NCI-H2171 (cell line): ENCODE data around the gene PCBD1.

ENCODE experiments used
- DNase-seq: peaks from one replicate; lab custom pipeline; 2025; lab: John Stamatoyannopoulos, UW

The PCBD1 gene

GRCh38 chr10:70917635-70918034 lies 29.3 kb upstream of the PCBD1 start:
- no peak for DNase-seq

GRCh38 chr10:70917226-70917625 lies 28.9 kb upstream of the PCBD1 start:
- no peak for DNase-seq

DNA sequence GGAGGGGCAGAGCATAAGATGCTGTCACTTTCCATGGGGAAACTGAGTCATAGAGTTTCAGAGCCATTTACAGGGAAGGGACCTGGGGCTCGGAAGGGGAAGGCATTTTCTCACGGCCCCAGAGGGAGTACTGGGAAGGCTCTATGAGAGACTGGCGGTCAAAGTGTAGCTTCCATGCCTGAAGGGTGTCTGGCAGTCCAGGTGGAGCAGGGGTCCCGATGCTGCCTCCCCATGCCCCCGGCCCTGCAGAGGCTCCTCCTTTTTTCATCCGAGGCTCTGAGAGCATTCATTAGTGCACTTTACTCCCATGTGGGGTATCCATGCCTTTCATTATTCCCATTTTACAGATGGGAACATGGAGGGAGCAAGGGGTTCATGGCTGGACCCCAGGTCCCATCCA lies 27.9 kb upstream of the PCBD1 start:
- no peak for DNase-seq

DNA sequence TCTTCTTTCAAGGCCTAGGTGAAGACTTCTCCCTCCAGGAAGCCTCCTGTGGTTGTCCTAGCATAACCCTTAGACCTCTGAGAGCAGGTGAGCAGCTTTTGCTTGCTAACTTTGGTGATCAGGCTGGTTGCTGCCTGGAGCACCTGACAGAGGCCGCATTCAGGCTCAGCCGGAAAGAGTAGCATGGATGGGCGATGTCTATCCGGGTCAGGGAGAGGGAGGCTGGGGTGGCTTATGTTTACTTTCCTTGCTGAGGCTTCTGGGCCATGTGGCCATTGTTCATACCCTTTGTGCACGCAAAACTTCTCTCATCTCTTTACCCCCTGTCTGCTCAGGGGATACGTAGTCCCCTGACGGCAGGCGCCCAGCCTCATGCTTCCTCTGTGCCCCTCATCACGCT lies 27.4 kb upstream of the PCBD1 start:
- no peak for DNase-seq

GRCh38 chr10:70915206-70915605 lies 26.8 kb upstream of the PCBD1 start:
- DNase-seq = no peak

GRCh38 chr10:70914316-70914864 lies 26.0 kb upstream of the PCBD1 start:
- no peak for DNase-seq

- no peak for DNase-seq
These were observed 25.5 kb upstream of the PCBD1 start for GRCh38 chr10:70913893-70914240.

GRCh38 chr10:70913191-70913892 lies 25.0 kb upstream of the PCBD1 start:
- DNase-seq = no peak

- DNase-seq = no peak
These were observed 24.2 kb upstream of the PCBD1 start for GRCh38 chr10:70912556-70912955.

- DNase-seq = no peak
These were observed 23.0 kb upstream of the PCBD1 start for GRCh38 chr10:70911386-70911785.

GRCh38 chr10:70910486-70911341 lies 22.3 kb upstream of the PCBD1 start:
- no peak for DNase-seq

DNA sequence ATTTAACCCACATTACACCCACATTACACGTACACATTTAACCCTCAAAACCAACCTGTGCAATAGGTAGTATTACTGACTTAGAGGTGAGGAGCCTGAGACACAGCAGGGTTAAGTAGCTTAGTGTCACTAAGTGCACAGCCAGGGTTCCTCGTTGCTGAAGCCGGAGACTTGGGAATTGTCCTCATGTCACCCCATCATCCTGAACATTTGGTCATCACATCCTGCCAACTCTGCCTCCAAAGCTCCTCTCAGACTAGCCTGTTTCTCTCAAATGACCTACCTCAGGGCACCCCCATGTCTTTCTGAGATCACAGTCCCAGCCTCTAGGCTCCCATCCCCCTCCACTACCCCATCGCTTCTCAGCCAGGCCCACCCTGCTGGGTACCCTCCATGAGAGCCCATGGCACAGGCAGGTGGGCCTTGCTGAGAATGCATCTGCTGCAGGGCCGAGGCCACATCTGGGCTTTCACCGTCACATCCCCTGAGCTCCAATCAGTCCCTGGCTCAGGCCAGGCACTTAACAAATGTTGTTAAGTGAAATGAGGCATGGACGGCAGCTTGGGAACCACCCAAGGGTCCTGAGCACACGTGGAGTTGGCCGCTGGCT lies 21.1 kb upstream of the PCBD1 start:
- no peak for DNase-seq

GRCh38 chr10:70908406-70909296 lies 20.3 kb upstream of the PCBD1 start:
- no peak for DNase-seq

DNA sequence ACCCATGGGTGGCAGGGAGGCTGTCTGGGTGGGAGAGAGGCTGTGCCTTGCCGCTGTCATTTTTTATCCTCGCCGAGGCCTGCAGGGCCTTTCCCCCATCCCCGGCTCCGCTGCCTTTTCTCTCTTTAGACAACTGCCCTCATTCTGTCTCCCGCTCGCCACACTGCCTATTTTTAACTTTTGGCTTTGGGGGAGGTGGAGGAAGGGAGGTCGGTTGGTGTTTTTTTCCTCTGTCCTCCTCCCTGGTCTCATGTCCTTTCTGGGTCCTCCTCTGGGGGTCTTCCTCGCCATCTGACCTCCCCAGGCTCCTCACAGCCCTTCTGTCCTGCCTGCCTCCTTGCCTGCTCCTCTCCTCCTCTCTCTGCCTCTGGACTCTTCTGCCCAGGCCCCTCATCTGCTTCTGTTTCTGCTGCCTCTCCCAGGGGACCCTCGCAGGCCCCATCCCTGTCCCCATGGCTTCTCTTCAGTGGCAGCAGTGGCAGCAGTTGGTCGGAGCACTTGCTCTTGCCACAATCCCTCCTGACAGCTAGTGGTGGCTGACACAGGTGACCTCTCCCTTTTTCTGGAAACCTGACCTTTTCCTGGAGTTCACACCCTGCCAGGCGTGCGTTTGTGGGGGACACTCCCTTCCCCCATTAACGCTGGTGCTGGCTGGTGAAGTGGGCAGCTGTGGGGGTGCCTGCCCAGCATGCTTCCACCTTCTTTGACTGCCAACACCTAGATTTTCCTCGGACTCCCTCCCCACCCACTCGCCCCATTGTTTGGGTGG lies 19.5 kb upstream of the PCBD1 start:
- DNase-seq = no peak

- DNase-seq = no peak
These were observed 18.7 kb upstream of the PCBD1 start for GRCh38 chr10:70906953-70907636.

DNA sequence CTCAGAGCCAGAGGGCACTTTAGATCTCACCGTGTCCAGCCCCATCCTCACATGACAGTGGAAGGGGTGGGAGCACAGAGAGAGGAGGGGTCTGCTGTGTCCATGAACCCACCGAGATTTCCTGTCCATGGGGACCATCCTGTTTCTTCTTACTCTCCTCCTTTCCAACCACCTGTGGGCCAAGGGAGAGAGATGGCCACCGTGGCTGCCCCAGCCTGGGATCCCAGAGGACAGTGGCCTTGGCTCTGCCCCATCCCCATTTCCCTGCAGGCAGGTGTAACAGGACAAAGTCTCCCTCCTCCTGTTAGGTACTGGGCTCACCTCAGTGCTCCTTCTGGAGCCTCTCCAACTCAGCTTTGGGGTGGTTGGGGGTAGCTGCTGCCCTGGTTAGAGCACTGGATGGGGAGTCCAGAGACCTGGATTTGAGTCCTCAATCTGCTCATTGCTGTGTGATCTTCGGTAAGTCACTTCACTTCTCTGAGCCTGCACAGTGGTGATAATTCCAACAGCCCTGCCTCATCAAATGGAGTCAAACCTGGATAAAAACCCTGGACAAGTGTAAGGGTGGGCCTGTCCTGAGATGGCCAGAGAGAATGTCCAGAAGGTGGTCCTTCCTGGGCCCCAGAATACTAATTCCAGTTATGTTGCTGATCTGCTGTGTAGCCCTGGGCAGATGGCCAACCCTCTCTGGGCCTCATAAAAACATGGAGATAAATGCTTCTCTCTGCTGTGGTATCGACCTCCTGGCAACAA lies 17.8 kb upstream of the PCBD1 start:
- DNase-seq = no peak

DNA sequence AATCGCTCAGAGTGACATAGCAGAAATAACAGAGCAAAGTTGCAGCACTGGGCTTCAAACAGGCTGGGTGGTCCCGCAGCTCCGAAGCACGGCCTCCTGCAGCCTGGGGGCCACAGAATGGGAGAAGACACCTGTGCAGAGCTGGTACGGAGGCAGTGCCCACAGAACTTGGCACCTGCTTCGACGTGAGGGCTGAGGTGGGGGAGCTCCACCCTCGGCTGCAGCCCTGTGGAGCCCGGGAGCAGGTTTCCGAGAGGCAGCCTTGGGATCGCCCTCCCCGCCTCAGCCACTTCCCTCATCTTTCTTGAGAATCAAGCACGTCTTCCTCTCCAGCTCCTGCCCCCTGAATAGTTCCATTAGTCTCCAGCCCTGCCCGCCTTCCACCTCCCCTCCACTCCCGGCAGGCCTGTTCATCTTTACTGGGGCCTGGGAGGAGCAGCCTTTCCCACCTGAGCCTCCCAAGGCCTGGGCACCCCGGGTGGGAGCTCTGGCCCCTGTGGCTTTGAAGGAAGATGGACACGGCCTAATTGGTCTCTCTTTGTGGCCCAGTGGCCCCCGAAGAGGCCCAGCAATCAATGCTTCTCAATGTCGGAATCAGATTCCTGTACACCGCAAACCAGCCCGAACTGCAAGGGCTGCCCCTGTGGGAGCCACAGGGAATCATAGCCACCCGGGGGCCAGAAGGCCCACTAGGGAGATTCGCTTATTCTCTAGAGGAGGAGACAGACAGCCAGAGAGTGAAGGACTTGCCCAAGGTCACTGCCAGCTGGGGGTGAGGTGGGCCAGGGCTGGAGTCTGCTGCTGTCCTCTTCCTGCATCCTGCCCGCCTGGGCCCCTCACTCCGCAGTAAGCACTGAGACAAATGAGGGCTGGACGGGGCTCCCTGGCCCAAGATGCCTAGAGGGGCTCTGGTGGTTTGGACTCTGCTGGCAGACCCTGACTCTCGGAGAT lies 17.0 kb upstream of the PCBD1 start:
- DNase-seq = no peak

DNA sequence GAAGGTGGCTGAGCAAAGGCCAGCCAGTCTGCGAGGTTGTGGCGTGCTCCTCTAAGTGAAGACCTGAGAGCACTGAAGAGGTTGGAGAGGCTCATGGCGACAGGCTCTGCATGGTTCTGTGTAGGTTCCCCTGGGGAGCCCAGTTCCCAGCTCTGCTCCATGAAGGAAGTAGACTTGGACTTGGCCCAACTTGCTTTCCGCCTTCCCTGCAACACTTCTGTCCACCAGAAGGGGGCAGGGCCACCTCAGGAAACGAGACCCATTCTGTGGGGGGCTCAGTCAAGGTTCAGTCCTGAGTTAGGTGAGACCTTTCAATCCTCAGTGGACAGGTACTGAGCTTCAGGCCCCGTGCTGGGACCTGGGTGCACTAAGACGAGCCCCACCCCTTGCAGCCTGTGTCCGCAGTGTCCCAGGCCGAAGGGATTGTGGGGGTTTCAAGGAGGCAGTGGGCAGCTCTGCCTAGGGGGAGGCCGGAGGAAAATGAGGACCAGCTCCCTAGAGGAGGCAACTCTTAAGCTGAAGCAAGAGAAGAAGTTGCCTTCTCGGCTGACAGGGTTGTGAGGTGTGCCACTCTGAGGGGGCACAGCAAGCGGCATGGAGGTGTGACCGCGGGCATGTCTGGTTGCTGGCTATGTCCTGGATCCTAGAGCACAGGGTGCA lies 15.0 kb upstream of the PCBD1 start:
- no peak for DNase-seq
